ENCODE measurements around the gene PAGR1. TPM values are rescaled to one million over a fixed set of nuclear protein-coding genes. Genes with fewer than 3 reads are reported as not detected.
"Not testable (repeated sequence)": the region's sequence is repeated elsewhere in the genome, so short reads cannot be mapped to it uniquely, and the experiment has no call there.

PAGR1 gene
- total and polyA plus RNA-seq, 2 experiments from 2014 or later, result 19.3 to 23.6 TPM

GRCh38 chr16:29784901-29785500 is 31.0 kb upstream of the PAGR1 start:
- H3F3A ChIP-seq (ENCODE audit: insufficient read depth), result peaks cover 5% of the 10 kb centered on the region; the same call in 1 of the 2 replicates
- H3K27ac ChIP-seq, result no peak overlapping the region
- H3K79me2 ChIP-seq (ENCODE audit: insufficient read depth), result no peaks in the 10 kb centered on the region
- peak overlapping the region; percentile 78 for H3K4me2 ChIP-seq (ENCODE audit: unreplicated experiment)
- WGBS, 2 experiments (ENCODE audit: low coverage in 1 of 2, low lambda C conversion rate in 2 of 2, missing lambda C conversion rate in 2 of 2), result 3 to 5% methylated on average over 36 to 37 of the region's 38 CpGs
- H3K9me2 ChIP-seq (ENCODE audit: insufficient read depth), result no peaks in the 10 kb centered on the region
- H3K9ac ChIP-seq, result peak overlapping the region; percentile 24; the same call in 1 of the 2 replicates
- H3K27me3 ChIP-seq (replicated peaks; ENCODE audit: insufficient read depth), result 0 out of 2 replicates have a peak, but pooled peaks cover under 1% of the 10 kb centered on the region
- in situ Hi-C loops (cut with MboI), result no loop called here
- peaks cover 3% of the 10 kb centered on the region; the same call in 1 of the 2 replicates for H3K4me1 ChIP-seq (ENCODE audit: insufficient read depth)
- H3K36me3 ChIP-seq (ENCODE audit: low read depth), result no peaks in the 10 kb centered on the region
- TF ChIP-seq EZH2 (IDR thresholded peaks at IDR 0.05; ENCODE audit: insufficient read depth, poor library complexity, severe bottlenecking) (no peak), EZH2phosphoT487 (IDR thresholded peaks at IDR 0.05; ENCODE audit: insufficient read depth, low read depth) (no peak)
- H3K9me3 ChIP-seq (ENCODE audit: low read depth), result no peaks in the 10 kb centered on the region
- no peaks in the 10 kb centered on the region for H4K20me1 ChIP-seq (ENCODE audit: insufficient read depth)
- peak overlapping the region; percentile 93 for H2AFZ ChIP-seq
- H3K4me3 ChIP-seq, result peak overlapping the region; percentile 70
- DNase-seq, result peak; percentile 86

- DNase-seq; H3K27me3 ChIP-seq (replicated peaks; ENCODE audit: insufficient read depth); H3K9ac ChIP-seq; H3K4me1 ChIP-seq (ENCODE audit: insufficient read depth); H3K4me2 ChIP-seq (ENCODE audit: unreplicated experiment); H4K20me1 ChIP-seq (ENCODE audit: insufficient read depth); H3K4me3 ChIP-seq; H3K9me3 ChIP-seq (ENCODE audit: low read depth); H3K9me2 ChIP-seq (ENCODE audit: insufficient read depth); H3K36me3 ChIP-seq (ENCODE audit: low read depth); H2AFZ ChIP-seq; H3K27ac ChIP-seq; H3F3A ChIP-seq (ENCODE audit: insufficient read depth); in situ Hi-C loops (cut with MboI): not testable (repeated sequence)
- 85% methylated on average over 4 of the region's 4 CpGs for WGBS, 2 experiments (ENCODE audit: low coverage in 1 of 2, low lambda C conversion rate in 2 of 2, missing lambda C conversion rate in 2 of 2)
- H3K79me2 ChIP-seq (ENCODE audit: insufficient read depth), result peaks cover 16% of the 10 kb centered on the region
Measured at GRCh38 chr16:29787155-29787554, 28.8 kb upstream of the PAGR1 start.

DNA sequence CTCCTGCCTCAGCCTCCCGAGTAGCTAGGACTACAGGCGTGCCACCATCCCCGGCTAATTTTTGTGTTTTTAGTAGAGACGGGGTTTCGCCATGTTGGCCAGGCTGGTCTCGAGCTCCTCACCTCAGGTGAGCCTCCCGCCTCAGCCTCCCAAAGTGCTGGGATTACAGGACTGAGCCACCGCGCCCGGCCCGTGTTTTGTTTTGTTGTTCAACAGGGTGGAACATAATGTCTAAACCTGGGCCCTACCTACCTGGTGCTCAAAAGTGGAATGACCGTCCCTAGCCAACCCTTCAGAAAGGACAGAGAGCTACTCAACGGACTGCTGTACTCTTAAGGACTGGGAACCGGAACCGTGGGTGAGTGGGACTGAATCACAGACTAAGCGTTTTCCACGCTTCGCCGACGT is 26.2 kb upstream of the PAGR1 start:
- Histone ChIP-seq H3K9me3 (ENCODE audit: low read depth) (no peaks in the 10 kb centered on the region), H3K4me3 (peak overlapping the region; percentile 84), H3K9me2 (ENCODE audit: insufficient read depth) (no peaks in the 10 kb centered on the region), H3K79me2 (ENCODE audit: insufficient read depth) (peaks cover 42% of the 10 kb centered on the region), H3K27ac (peak overlapping the region; percentile 81), H4K20me1 (ENCODE audit: insufficient read depth) (no peaks in the 10 kb centered on the region), H2AFZ (peak overlapping the region; percentile 100), H3K4me1 (ENCODE audit: insufficient read depth) (peaks cover 9% of the 10 kb centered on the region; the same call in 1 of the 2 replicates), H3K27me3 (replicated peaks; ENCODE audit: insufficient read depth) (no peaks in the 10 kb centered on the region), H3K4me2 (ENCODE audit: unreplicated experiment) (peak overlapping the region; percentile 88), H3K9ac (peak overlapping the region; percentile 83), H3K36me3 (ENCODE audit: low read depth) (no peaks in the 10 kb centered on the region), H3F3A (ENCODE audit: insufficient read depth) (peaks cover 5% of the 10 kb centered on the region; the same call in 1 of the 2 replicates)
- in situ Hi-C loops (cut with MboI), result no loop called here
- 56 to 64% methylated on average over 17 to 20 of the region's 20 CpGs for WGBS, 2 experiments (ENCODE audit: low coverage in 1 of 2, low lambda C conversion rate in 2 of 2, missing lambda C conversion rate in 2 of 2)
- no peak for DNase-seq
- TF ChIP-seq EZH2 (IDR thresholded peaks at IDR 0.05; ENCODE audit: insufficient read depth, poor library complexity, severe bottlenecking) (no peak), EZH2phosphoT487 (IDR thresholded peaks at IDR 0.05; ENCODE audit: insufficient read depth, low read depth) (no peak)

- peaks cover 5% of the 10 kb centered on the region; the same call in 1 of the 2 replicates for H3F3A ChIP-seq (ENCODE audit: insufficient read depth)
- peak; percentile 100 for DNase-seq
- TF ChIP-seq EZH2 (IDR thresholded peaks at IDR 0.05; ENCODE audit: insufficient read depth, poor library complexity, severe bottlenecking) (no peak), EZH2phosphoT487 (IDR thresholded peaks at IDR 0.05; ENCODE audit: insufficient read depth, low read depth) (no peak)
- H3K79me2 ChIP-seq (ENCODE audit: insufficient read depth), result peaks cover 48% of the 10 kb centered on the region
- no peaks in the 10 kb centered on the region for H3K36me3 ChIP-seq (ENCODE audit: low read depth)
- no peaks in the 10 kb centered on the region for H3K9me2 ChIP-seq (ENCODE audit: insufficient read depth)
- H3K4me1 ChIP-seq (ENCODE audit: insufficient read depth), result peaks cover 9% of the 10 kb centered on the region; the same call in 1 of the 2 replicates
- H4K20me1 ChIP-seq (ENCODE audit: insufficient read depth), result no peaks in the 10 kb centered on the region
- peak within 1 kb of the TSS; percentile 84 for H3K4me3 ChIP-seq
- H3K9ac ChIP-seq, result peak within 1 kb of the TSS; percentile 86
- WGBS, 2 experiments (ENCODE audit: low coverage in 1 of 2, low lambda C conversion rate in 2 of 2, missing lambda C conversion rate in 2 of 2), result 0 to 2% methylated on average over 61 to 67 of the region's 67 CpGs
- H3K27ac ChIP-seq, result peak within 1 kb of the TSS; percentile 81
- no peaks in the 10 kb centered on the region for H3K9me3 ChIP-seq (ENCODE audit: low read depth)
- peak within 1 kb of the TSS; percentile 100 for H2AFZ ChIP-seq
- in situ Hi-C loops (cut with MboI), result no loop called here
- peak within 1 kb of the TSS; percentile 88 for H3K4me2 ChIP-seq (ENCODE audit: unreplicated experiment)
- H3K27me3 ChIP-seq (replicated peaks; ENCODE audit: insufficient read depth), result no peaks in the 10 kb centered on the region
Measured at GRCh38 chr16:29790183-29790948, 25.6 kb upstream of the PAGR1 start, which contains the start of gene KIF22. TSS of gene KIF22 (plus strand) at chr16:29790751. CDS start at chr16:29790760, 9 bp downstream.
